A549 (cell line): ENCODE measurements around the gene MEGF9. TPM values are rescaled to one million over a fixed set of nuclear protein-coding genes. Genes with fewer than 3 reads are reported as not detected.

Experiments
- ATAC-seq, 2 experiments: fragments of 200-7000 bp in 1 of 2; fragments of >200 bp in 1 of 2; cut with Nextera tagmentation in 1 of 2; cut with Tn5 transposase in 1 of 2; 3 replicates each; pipeline versions ENCODE4 v1.8.0 to v1.9.1; 2018 to 2020; ENCODE audit warnings: mild to moderate bottlenecking in 1 of 2, moderate library complexity in 1 of 2
- CTCF ChIA-PET: fragments of 300-600 bp; sonication (Branson Sonifier 250); formaldehyde crosslinking; extraction: SDS; loops from one replicate; lab custom pipeline; 2021; ENCODE audit warnings: antibody characterized with exemption, inconsistent platforms; lab: Yijun Ruan, JAX
- POLR2A ChIA-PET: fragments of 350-600 bp; formaldehyde crosslinking; extraction: SDS; loops from one replicate; lab custom pipeline; 2021; ENCODE audit warnings: antibody characterized with exemption, inconsistent platforms; lab: Yijun Ruan, JAX
- DNase-seq, 2 experiments: peaks; one replicate each; pipeline versions ENCODE4 v3.0.0 to v3.0.0-alpha.2; 2011 to 2016; ENCODE audit warnings: low read depth in 1 of 2, low spot score in 1 of 2
- FAIRE-seq: peaks from 2 replicates; lab custom pipeline; 2011; peaks lifted over from hg19 to GRCh38; lab: Jason Lieb, UNC
- H3K27ac ChIP-seq, 2 experiments: fragments of >200 bp; sonication (Bioruptor Twin); formaldehyde crosslinking; 3 replicates each; pipeline ENCODE4 v1.5.1; 2016 to 2017
- H3K4me1 ChIP-seq: fragments of >200 bp; sonication (Bioruptor Twin); formaldehyde crosslinking; 3 replicates; pipeline ENCODE4 v1.6.1; 2016
- H3K4me2 ChIP-seq: fragments of >200 bp; sonication (Bioruptor Twin); formaldehyde crosslinking; 3 replicates; pipeline ENCODE4 v1.6.1; 2016
- H3K4me3 ChIP-seq: fragments of >200 bp; sonication (Bioruptor Twin); formaldehyde crosslinking; 3 replicates; pipeline ENCODE4 v1.5.1; 2016
- H3K9me3 ChIP-seq: fragments of >200 bp; sonication (Bioruptor Twin); formaldehyde crosslinking; 3 replicates; pipeline ENCODE4 v1.6.1; 2016
- CHD2 ChIP-seq: fragments of 150-350 bp; IDR thresholded peaks from 2 replicates; pipeline ENCODE4 v1.6.1; 2014; ENCODE audit warnings: low read length; ENCODE audit not compliant: partially characterized antibody
- CHD4 ChIP-seq: fragments of 200-600 bp; sonication (generic); IDR thresholded peaks from 2 replicates; pipeline ENCODE4 v1.6.1; 2016; ENCODE audit warnings: antibody characterized with exemption, mild to moderate bottlenecking, borderline replicate concordance
- EHF ChIP-seq: fragments of 250-450 bp; sonication (Bioruptor Pico); IDR thresholded peaks from 2 replicates; pipeline ENCODE4 v1.5.0; 2020; ENCODE audit warnings: mild to moderate bottlenecking
- FOSL2 ChIP-seq, 2 experiments: fragments of 450-650 bp in 1 of 2; fragments of >200 bp in 1 of 2; sonication (Bioruptor Twin) in 1 of 2; formaldehyde crosslinking; IDR thresholded peaks; 2 replicates each; pipeline versions ENCODE4 v1.5.0 to v1.6.1; 2016 to 2020; ENCODE audit warnings: mild to moderate bottlenecking in 1 of 2, moderate library complexity in 1 of 2
- JUNB ChIP-seq: fragments of >200 bp; sonication (Bioruptor Twin); formaldehyde crosslinking; IDR thresholded peaks from 2 replicates; pipeline ENCODE4 v1.6.1; 2016
- NPAS2 ChIP-seq: fragments of 250-450 bp; sonication (Bioruptor Pico); IDR thresholded peaks from 2 replicates; pipeline ENCODE4 v1.8.0; 2022; ENCODE audit warnings: mild to moderate bottlenecking, moderate library complexity, borderline replicate concordance
- RAD21 ChIP-seq, 2 experiments: fragments of >200 bp in 1 of 2; sonication (Bioruptor Twin) in 1 of 2; formaldehyde crosslinking in 1 of 2; IDR thresholded peaks in 1 of 2; conservative IDR thresholded peaks in 1 of 2; 2 replicates in 1 of 2; 3 replicates in 1 of 2; pipeline ENCODE4 v1.6.1; 2012 to 2018; ENCODE audit warnings: inconsistent platforms in 1 of 2
- SMC3 ChIP-seq: fragments of >200 bp; sonication (Bioruptor Twin); formaldehyde crosslinking; IDR thresholded peaks from 3 replicates; pipeline ENCODE4 v1.6.1; 2018; ENCODE audit warnings: inconsistent platforms
- TFCP2L1 ChIP-seq: fragments of 250-450 bp; sonication (Bioruptor Pico); IDR thresholded peaks from 2 replicates; pipeline ENCODE4 v1.5.0; 2021; ENCODE audit warnings: mild to moderate bottlenecking
- TP53 ChIP-seq: fragments of 250-450 bp; sonication (Bioruptor Pico); IDR thresholded peaks from 2 replicates; pipeline ENCODE4 v1.5.0; 2021; ENCODE audit warnings: mild to moderate bottlenecking, moderate library complexity
- USF2 ChIP-seq: fragments of 450-650 bp; IDR thresholded peaks from 2 replicates; pipeline ENCODE4 v1.6.1; 2014; ENCODE audit warnings: antibody characterized with exemption
- ZFP36 ChIP-seq: fragments of 450-650 bp; IDR thresholded peaks from 2 replicates; pipeline ENCODE4 v1.6.1; 2014; ENCODE audit warnings: borderline replicate concordance; ENCODE audit not compliant: partially characterized antibody
- WGBS: methylation state at CpG from one replicate; pipeline ENCODE4 v1.1.6; 2017; ENCODE audit errors: missing lambda C conversion rate; 5-methylcytosine and 5-hydroxymethylcytosine counted together
- polyA plus RNA-seq, 4 experiments: library from polyadenylated mRNA; depleted of rRNA in 3 of 4; stranded (reverse); fragments of >200 nt; fragmentation: RNase III in 1 of 4; extraction: RNeasy Plus Mini Kit Qiagen cat#74134 plus additional on column Dnase treatment in 1 of 4; gene quantifications; 2 replicates in 3 of 4; 3 replicates in 1 of 4; pipeline ENCODE4 v1.2.3, GENCODE V29; 2011 to 2017
- TF ChIP-seq, protein P1 (sequence below): IDR thresholded peaks from 2 replicates; pipeline ENCODE4 v1.6.1; 2012
- TF ChIP-seq, protein P2 (sequence below): fragments of 250-450 bp; sonication (Bioruptor Pico); IDR thresholded peaks from 2 replicates; pipeline ENCODE4 v1.5.0; 2021; ENCODE audit warnings: mild to moderate bottlenecking, moderate library complexity, borderline replicate concordance

The MEGF9 gene
- polyA plus RNA-seq, 2 of the 4 experiments (the other 2 are of a cell fraction), result 25.7 to 33.4 TPM

- POLR2A ChIA-PET, result interaction anchor here (0.5 to 1.8 kb wide), 3 partner anchors 81 to 92 kb away, joined by 3 to 8 read pairs (median 3); partner anchors contain the start of gene FBXW2
- Histone ChIP-seq H3K9me3 (no peaks in the 10 kb centered on the region), H3K4me1 (peaks cover 47% of the 10 kb centered on the region), H3K4me2 (peak overlapping the region; percentile 88), H3K4me3 (peak overlapping the region; percentile 86), H3K27ac (peak overlapping the region; percentile 85 to 96)
- TF ChIP-seq, protein P1, sequence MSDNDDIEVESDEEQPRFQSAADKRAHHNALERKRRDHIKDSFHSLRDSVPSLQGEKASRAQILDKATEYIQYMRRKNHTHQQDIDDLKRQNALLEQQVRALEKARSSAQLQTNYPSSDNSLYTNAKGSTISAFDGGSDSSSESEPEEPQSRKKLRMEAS, result 0 out of 2 replicates have a peak, but pooled peaks have one; percentile 10
- no peak for TF ChIP-seq NPAS2 (CRISPR knock-in tag)
- DNase-seq (peak in 1 of 2 experiments; percentile 47), ATAC-seq (no peak), FAIRE-seq (no peak)
- CTCF ChIA-PET, result interaction anchor here (0.6 to 3.1 kb wide), 10 partner anchors 13 to 101 kb away, joined by 3 to 16 read pairs (median 4); no protein-coding TSS in a partner anchor
- WGBS, result 2% methylated on average over 5 of the region's 5 CpGs
Measured at GRCh38 chr9:120711841-120712538, 2.3 kb downstream of the MEGF9 start.

DNA sequence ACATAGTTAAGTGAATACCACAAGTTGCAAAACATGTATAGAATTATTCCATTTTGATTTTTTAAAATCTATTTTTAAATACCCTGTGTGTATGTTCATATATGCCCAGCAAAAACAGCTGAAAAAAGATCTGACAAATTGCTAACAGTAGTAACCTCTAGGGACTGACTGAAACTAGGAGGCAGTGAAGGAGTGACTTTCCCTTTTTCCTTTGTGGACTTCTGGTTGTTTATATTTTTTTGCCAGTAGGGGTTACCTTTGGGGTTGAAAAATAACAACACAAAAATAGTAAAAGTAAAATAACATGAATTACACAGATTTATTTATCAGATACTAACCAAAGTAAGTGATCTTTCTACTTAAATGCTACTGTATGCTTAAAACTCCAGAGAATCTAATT, 2.9 kb downstream of the MEGF9 start:
- no peak for FAIRE-seq
- ChIA-PET CTCF (interaction anchor here (0.7 to 3.1 kb wide), 3 partner anchors 25 to 91 kb away, joined by 3 to 16 read pairs (median 4); no protein-coding TSS in a partner anchor), POLR2A (interaction anchor here (0.5 to 1.8 kb wide), 2 partner anchors 83 to 92 kb away, joined by 3 to 8 read pairs; no protein-coding TSS in a partner anchor)
- H3K4me2 ChIP-seq, result peak overlapping the region; percentile 88
- TF ChIP-seq JUNB (no peak), RAD21 (conservative IDR thresholded peaks at IDR 0.05 in 1 of 2, IDR thresholded peaks at IDR 0.05 in 1 of 2) (0 out of 5 replicates have a peak, but pooled peaks of 1 of the 2 experiments have one; percentile 9)
- DNase-seq, result peak; percentile 44 to 60
- H3K4me3 ChIP-seq, result peak overlapping the region; percentile 86
- no peaks in the 10 kb centered on the region for H3K9me3 ChIP-seq
- no peak for ATAC-seq
- peaks cover 52% of the 10 kb centered on the region for H3K4me1 ChIP-seq
- peak overlapping the region; percentile 85 to 96 for H3K27ac ChIP-seq

DNA sequence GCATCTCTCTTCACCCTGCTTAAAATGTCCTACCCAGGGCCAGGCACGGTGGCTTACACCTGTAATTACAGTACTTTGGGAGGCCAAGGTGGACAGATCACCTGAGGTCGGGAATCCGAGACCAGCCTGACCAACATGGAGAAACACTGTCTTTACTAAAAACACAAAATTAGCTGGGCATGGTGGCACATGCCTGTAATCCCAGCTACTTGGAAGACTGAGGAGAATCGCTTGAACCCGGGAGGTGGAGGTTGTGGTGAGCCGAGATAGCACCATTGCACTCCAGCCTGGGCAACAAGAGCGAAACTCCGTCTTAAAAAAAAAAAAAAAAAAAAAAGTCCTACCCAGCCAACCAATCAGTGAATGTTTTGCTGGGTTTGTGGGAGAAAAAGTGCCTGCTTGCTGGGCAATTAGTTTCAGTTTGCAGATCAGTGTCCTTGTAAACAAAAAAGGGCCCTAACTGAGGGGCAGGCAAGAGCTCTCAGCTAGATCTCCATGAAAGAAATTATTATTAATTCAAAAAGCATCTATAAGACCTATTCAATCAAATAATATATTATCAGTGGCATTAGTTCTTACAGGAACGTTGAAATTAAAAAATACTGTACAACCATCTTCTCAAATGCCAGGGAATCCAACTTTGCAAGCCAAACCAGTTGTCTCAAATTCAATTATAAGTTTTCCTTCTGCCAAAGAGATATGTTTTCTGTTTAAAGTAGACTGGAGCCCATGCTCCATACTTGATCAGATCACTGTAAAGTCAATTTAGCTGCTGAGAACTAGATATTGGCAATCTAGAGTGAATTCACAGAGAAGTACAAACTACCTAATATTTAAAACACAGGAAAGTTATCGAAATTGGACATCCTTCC, 3.9 kb downstream of the MEGF9 start:
- ATAC-seq (no peak), DNase-seq (peak; percentile 74 to 76), FAIRE-seq (no peak)
- Histone ChIP-seq H3K4me3 (peak overlapping the region; percentile 86), H3K4me2 (peak overlapping the region; percentile 88), H3K27ac (peak overlapping the region; percentile 85), H3K4me1 (peaks cover 52% of the 10 kb centered on the region), H3K9me3 (no peaks in the 10 kb centered on the region)
- POLR2A ChIA-PET, result interaction anchor here (0.7 to 1.8 kb wide), 5 partner anchors 13 to 326 kb away, joined by 3 to 8 read pairs (median 7); no protein-coding TSS in a partner anchor
- TF ChIP-seq TFCP2L1 (no peak), CHD2 (no peak)
- TF ChIP-seq, protein P1, result 0 out of 2 replicates have a peak, but pooled peaks have one; percentile 16
- CTCF ChIA-PET, result interaction anchor here (1.3 to 4.8 kb wide), 5 partner anchors 11 to 90 kb away, joined by 3 to 19 read pairs (median 13); no protein-coding TSS in a partner anchor
- WGBS, result 4% methylated on average over 10 of the region's 10 CpGs

DNA sequence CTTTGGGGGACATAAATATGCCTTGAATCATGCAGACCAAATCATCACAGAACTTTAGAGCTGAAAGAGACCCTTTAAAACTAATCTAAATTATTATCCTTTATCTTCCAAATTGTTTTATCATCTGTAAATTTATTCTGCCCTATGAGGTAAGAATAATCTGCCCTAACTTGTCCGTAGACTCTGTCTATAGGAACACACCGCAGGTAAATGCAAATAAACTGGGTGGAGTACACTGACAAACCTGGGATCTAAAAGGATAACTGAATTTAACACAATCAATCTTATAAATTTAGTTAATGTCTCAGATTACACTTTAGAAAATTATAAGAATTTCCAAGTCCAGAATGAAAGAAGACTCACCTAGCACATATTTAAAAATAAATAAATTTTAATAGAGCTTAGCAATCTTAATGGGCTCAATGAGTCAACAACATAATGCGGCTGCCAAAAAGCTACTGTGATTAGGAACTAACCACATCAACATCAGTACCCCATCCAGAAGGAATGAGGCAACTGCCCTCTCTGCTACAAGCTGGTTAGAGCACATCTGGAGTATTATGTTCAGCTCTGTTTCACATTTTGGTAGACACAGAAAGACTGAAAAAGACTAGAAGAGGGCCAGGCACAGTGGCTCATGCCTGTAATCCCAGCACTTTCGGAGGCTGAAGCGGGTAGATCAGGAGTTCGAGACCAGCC, 5.6 kb downstream of the MEGF9 start:
- H3K9me3 ChIP-seq, result no peaks in the 10 kb centered on the region
- H3K4me1 ChIP-seq, result peaks cover 63% of the 10 kb centered on the region
- DNase-seq, result no peak
- peak overlapping the region; percentile 85; a peak in 5 of 6 replicates for H3K27ac ChIP-seq
- TF ChIP-seq, protein P2, sequence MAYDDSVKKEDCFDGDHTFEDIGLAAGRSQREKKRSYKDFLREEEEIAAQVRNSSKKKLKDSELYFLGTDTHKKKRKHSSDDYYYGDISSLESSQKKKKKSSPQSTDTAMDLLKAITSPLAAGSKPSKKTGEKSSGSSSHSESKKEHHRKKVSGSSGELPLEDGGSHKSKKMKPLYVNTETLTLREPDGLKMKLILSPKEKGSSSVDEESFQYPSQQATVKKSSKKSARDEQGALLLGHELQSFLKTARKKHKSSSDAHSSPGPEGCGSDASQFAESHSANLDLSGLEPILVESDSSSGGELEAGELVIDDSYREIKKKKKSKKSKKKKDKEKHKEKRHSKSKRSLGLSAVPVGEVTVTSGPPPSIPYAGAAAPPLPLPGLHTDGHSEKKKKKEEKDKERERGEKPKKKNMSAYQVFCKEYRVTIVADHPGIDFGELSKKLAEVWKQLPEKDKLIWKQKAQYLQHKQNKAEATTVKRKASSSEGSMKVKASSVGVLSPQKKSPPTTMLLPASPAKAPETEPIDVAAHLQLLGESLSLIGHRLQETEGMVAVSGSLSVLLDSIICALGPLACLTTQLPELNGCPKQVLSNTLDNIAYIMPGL (CRISPR knock-in tag), result no peak
- TF ChIP-seq EHF, result no peak
- no peak for TF ChIP-seq CHD2
- no peak for TF ChIP-seq FOSL2 (IDR thresholded peaks at IDR 0.05)
- TF ChIP-seq FOSL2 (CRISPR knock-in tag; IDR thresholded peaks at IDR 0.05), result no peak
- no peak for TF ChIP-seq USF2
- no peak for TF ChIP-seq SMC3
- no peak for TF ChIP-seq JUNB
- no peak for TF ChIP-seq TFCP2L1
- no peak for TF ChIP-seq CHD4
- no peak for TF ChIP-seq TP53
- TF ChIP-seq RAD21 (conservative IDR thresholded peaks at IDR 0.05 in 1 of 2, IDR thresholded peaks at IDR 0.05 in 1 of 2), result no peak
- TF ChIP-seq ZFP36, result no peak
- WGBS, result 79% methylated on average over 6 of the region's 6 CpGs
- ATAC-seq, result no peak
- CTCF ChIA-PET, result interaction anchor here (0.8 to 4.8 kb wide), 5 partner anchors 12 to 130 kb away, joined by 3 to 19 read pairs (median 4); no protein-coding TSS in a partner anchor
- FAIRE-seq, result no peak
- POLR2A ChIA-PET, result no interaction called here
- H3K4me2 ChIP-seq, result peak overlapping the region; percentile 88
- no peak overlapping the region for H3K4me3 ChIP-seq
